ENCODE data around the gene PCCA. TPM values are rescaled to one million over a fixed set of nuclear protein-coding genes. Genes with fewer than 3 reads are reported as not detected.

Gene PCCA
- total RNA-seq, 2 donors from 2014 or later = 19.6 to 38.6 TPM

GRCh38 chr13:100451923-100452322 is 363.0 kb downstream of the PCCA start:
- TF ChIP-seq CTCF (IDR thresholded peaks at IDR 0.05) = no peak
- no peak for DNase-seq (ENCODE audit: low spot score)
- Histone ChIP-seq H3K36me3 (no peaks in the 10 kb centered on the region), H3K4me1 (no peaks in the 10 kb centered on the region), H3K27me3 (no peaks in the 10 kb centered on the region), H3K9me3 (no peaks in the 10 kb centered on the region), H3K4me3 (no peak overlapping the region), H3K27ac (no peak overlapping the region)

GRCh38 chr13:100454876-100455275 is 366.0 kb downstream of the PCCA start:
- TF ChIP-seq CTCF (IDR thresholded peaks at IDR 0.05) = no peak
- H3K27me3 ChIP-seq = no peaks in the 10 kb centered on the region

GRCh38 chr13:100458673-100459072 is 369.8 kb downstream of the PCCA start:
- Histone ChIP-seq H3K27ac (no peak overlapping the region), H3K4me1 (no peaks in the 10 kb centered on the region), H3K36me3 (no peaks in the 10 kb centered on the region), H3K9me3 (no peaks in the 10 kb centered on the region), H3K4me3 (no peak overlapping the region), H3K27me3 (no peaks in the 10 kb centered on the region)
- DNase-seq (ENCODE audit: low spot score) = no peak
- TF ChIP-seq CTCF (IDR thresholded peaks at IDR 0.05) = no peak

More at GRCh38 chr13:100454876-100455275, 366.0 kb downstream of the PCCA start:
- Histone ChIP-seq H3K36me3 (no peaks in the 10 kb centered on the region), H3K9me3 (no peaks in the 10 kb centered on the region), H3K4me1 (no peaks in the 10 kb centered on the region), H3K27ac (no peak overlapping the region), H3K4me3 (no peak overlapping the region)
- no peak for DNase-seq (ENCODE audit: low spot score)

- Histone ChIP-seq H3K27ac (no peak overlapping the region), H3K36me3 (no peaks in the 10 kb centered on the region), H3K4me3 (no peak overlapping the region), H3K9me3 (no peaks in the 10 kb centered on the region), H3K4me1 (no peaks in the 10 kb centered on the region), H3K27me3 (no peaks in the 10 kb centered on the region)
- DNase-seq (ENCODE audit: low spot score) = no peak
- no peak for TF ChIP-seq CTCF (IDR thresholded peaks at IDR 0.05)
Observed at GRCh38 chr13:100459747-100460146, 370.9 kb downstream of the PCCA start.

GRCh38 chr13:100460266-100460665 is 371.4 kb downstream of the PCCA start:
- no peaks in the 10 kb centered on the region for H3K9me3 ChIP-seq
- H3K27me3 ChIP-seq = no peaks in the 10 kb centered on the region
- no peak for DNase-seq (ENCODE audit: low spot score)
- H3K4me1 ChIP-seq = no peaks in the 10 kb centered on the region
- H3K4me3 ChIP-seq = no peak overlapping the region
- H3K36me3 ChIP-seq = no peaks in the 10 kb centered on the region
- H3K27ac ChIP-seq = no peak overlapping the region
- no peak for TF ChIP-seq CTCF (IDR thresholded peaks at IDR 0.05)

- no peak overlapping the region for H3K4me3 ChIP-seq
- H3K9me3 ChIP-seq = no peaks in the 10 kb centered on the region
- H3K36me3 ChIP-seq = no peaks in the 10 kb centered on the region
- no peaks in the 10 kb centered on the region for H3K4me1 ChIP-seq
- no peak for TF ChIP-seq CTCF (IDR thresholded peaks at IDR 0.05)
- H3K27me3 ChIP-seq = no peaks in the 10 kb centered on the region
- DNase-seq (ENCODE audit: low spot score) = no peak
- no peak overlapping the region for H3K27ac ChIP-seq
Observed at GRCh38 chr13:100460791-100461190, 371.9 kb downstream of the PCCA start.
